Spleen (tissue), 11 donors: Measurements from ENCODE around the gene ERLEC1. TPM values are rescaled to one million over a fixed set of nuclear protein-coding genes. Genes with fewer than 3 reads are reported as not detected.
"Not testable (repeated sequence)": the region's sequence is repeated elsewhere in the genome, so short reads cannot be mapped to it uniquely, and the experiment has no call there.

Source experiments
- DNase-seq: peaks from one replicate; pipeline ENCODE4 v3.0.0-alpha.2; 2020
- H3K27ac ChIP-seq, 8 donors: fragments of 200-600 bp; sonication (generic) in 7 of 8; 1 replicate in 4 of 8; 2 replicates in 4 of 8; pipeline versions ENCODE4 v1.5.0 to v1.8.0; 2016 to 2021; ENCODE audit warnings: inconsistent platforms in 4 of 8, mild to moderate bottlenecking in 4 of 8, moderate library complexity in 1 of 8
- H3K27me3 ChIP-seq, 7 donors: fragments of 200-600 bp; sonication (generic) in 6 of 7; replicated peaks in 1 of 7; 1 replicate in 4 of 7; 2 replicates in 3 of 7; pipeline versions ENCODE4 v1.5.0 to v1.8.0; 2016 to 2021; ENCODE audit warnings: inconsistent platforms in 3 of 7, mild to moderate bottlenecking in 1 of 7
- H3K36me3 ChIP-seq, 6 donors: fragments of 200-600 bp; sonication (generic) in 5 of 6; 1 replicate in 4 of 6; 2 replicates in 2 of 6; pipeline versions ENCODE4 v1.5.0 to v1.8.0; 2016 to 2021; ENCODE audit warnings: inconsistent platforms in 2 of 6
- H3K4me1 ChIP-seq, 6 donors: fragments of 200-600 bp; sonication (generic) in 5 of 6; 1 replicate in 3 of 6; 2 replicates in 3 of 6; pipeline versions ENCODE4 v1.5.0 to v1.8.0; 2016 to 2021; ENCODE audit warnings: inconsistent platforms in 3 of 6
- H3K4me3 ChIP-seq, 8 donors: fragments of 200-600 bp; sonication (generic) in 7 of 8; 1 replicate in 4 of 8; 2 replicates in 4 of 8; pipeline versions ENCODE4 v1.5.0 to v1.8.0; 2016 to 2021; ENCODE audit warnings: inconsistent platforms in 4 of 8, mild to moderate bottlenecking in 4 of 8, moderate library complexity in 2 of 8
- H3K9me3 ChIP-seq, 8 donors: fragments of 200-600 bp; sonication (generic) in 7 of 8; 1 replicate in 4 of 8; 2 replicates in 4 of 8; pipeline versions ENCODE4 v1.5.0 to v1.8.0; 2016 to 2021; ENCODE audit warnings: inconsistent platforms in 4 of 8
- POLR2A ChIP-seq, 3 donors: fragments of 450-650 bp; IDR thresholded peaks; one replicate each; pipeline ENCODE4 v1.5.1; 2017; ENCODE audit warnings: antibody characterized with exemption in 3 of 3, mild to moderate bottlenecking in 1 of 3
- POLR2AphosphoS5 ChIP-seq, 3 donors: sonication (generic); formaldehyde crosslinking; IDR thresholded peaks; one replicate each; pipeline ENCODE4 v1.5.1; 2017; ENCODE audit warnings: antibody characterized with exemption in 3 of 3
- WGBS, 5 donors: extraction: QIAGEN DNeasy Blood & Tissue Kit in 3 of 5; methylation state at CpG; one replicate each; pipeline versions ENCODE4 v1.1.5 to v1.1.7; 2013 to 2018; 5-methylcytosine and 5-hydroxymethylcytosine counted together
- intact Hi-C: fragments of 100-400 bp; cut with DNase I; formaldehyde crosslinking; loops from one replicate; pipeline ENCODE4 v1.15.0; 2023; ENCODE audit warnings: low total_unique reads
- polyA plus RNA-seq, 3 donors: library from polyadenylated mRNA; stranded (reverse); fragments of 200-250 nt; gene quantifications; one replicate each; pipeline ENCODE4 v1.2.1, GENCODE V29; 2013
- total RNA-seq, 7 donors: library from RNA; depleted of rRNA in 3 of 7; stranded (reverse); fragments of >200 nt in 3 of 7; fragmentation: NEBNext Ultra II Directional in 4 of 7; extraction: Animal tissue kit (Norgen Biotek cat#: 25700) in 4 of 7; gene quantifications; one replicate each; pipeline versions ENCODE4 v1.1.0 to v1.2.1, GENCODE V29; 2016 to 2021
- TF ChIP-seq, protein P1 (sequence below), 11 experiments: fragments of 200-600 bp in 7 of 11; fragments of 450-650 bp in 4 of 11; sonication (generic) in 4 of 11; IDR thresholded peaks in 8 of 11; conservative IDR thresholded peaks in 3 of 11; 1 replicate in 7 of 11; 2 replicates in 4 of 11; pipeline versions ENCODE4 v1.4.0 to v1.8.0; 2016 to 2021; ENCODE audit warnings: antibody characterized with exemption in 11 of 11, inconsistent platforms in 4 of 11, mild to moderate bottlenecking in 1 of 11
- donor health status: healthy with polysubstance abuse.
- donor health status: DM: no; HTN: no; CAD: no; lungs with moderate emphysema.
- donor health status: DM: no; HTN: no; CAD: no.
- donor health status: Bipolar disorder and iron deficiency.
- donor health status: healthy.
- donor health status: DM: no; HTN: no; CAD: no.
- donor health status: DM: yes; HTN: yes; CAD: no.

The ERLEC1 gene
- total and polyA plus RNA-seq, 10 donors, result 12.7 to 56.4 (median 31.7) TPM

DNA sequence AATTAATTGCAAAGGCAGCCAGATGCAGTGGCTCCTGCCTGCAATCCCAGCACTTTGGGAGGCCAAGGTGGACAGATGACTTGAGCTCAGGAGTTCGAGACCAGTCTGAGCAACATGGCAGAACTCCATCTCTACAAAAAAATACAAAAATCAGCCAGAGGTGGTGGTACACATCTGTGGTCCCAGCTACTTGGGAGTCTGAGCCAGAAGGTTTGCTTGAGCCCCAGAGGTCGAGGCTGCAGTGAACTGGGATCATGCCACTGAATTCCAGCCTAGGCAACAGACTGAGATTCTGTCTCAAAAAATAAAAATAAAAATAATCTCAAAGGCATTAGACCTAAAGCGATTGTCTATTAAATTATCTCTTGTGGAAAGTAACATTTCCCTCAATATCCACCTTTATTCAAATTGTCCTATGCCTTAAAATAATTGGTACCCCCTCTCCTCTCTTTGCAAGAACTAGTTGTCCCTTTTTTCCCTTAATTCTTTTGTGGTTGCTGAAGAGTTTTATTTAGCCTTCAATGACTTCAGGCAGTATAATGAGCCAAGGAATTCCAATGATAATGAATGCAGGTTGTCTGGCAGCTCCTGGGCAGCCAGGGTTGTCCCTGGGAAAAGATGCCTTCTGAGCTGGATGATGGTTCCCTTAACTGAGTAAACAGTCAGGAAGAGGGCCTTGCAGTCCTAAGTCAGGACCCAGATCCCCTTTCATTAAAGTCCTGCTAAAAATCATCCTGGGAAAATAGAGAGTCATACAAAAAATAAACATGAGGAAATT lies 40.7 kb downstream of the ERLEC1 start:
- WGBS, 5 donors, result 88 to 100% (median 95%) methylated on average over 3 of the region's 3 CpGs
- H3K27me3 ChIP-seq, result no peaks in the 10 kb centered on the region
- intact Hi-C loops, result no loop called here

DNA sequence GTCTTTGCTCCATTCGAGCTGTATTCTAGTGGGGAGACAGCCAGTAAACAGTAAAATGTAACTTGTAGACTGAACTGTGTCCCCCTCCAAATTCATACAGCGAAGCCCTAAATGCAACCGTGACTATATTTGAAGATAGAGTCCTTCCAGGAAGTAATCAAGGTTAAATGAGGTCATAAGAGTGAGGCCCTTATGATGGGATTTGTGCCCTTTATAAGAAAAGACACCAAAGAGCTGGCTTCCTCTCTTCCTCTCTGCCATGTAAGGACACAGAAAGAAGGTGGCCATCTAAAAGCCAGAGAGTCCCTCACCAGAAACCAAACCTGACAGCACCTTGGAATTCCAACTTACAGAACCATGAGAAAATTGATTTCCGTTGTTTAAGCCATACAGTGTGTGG lies 41.5 kb downstream of the ERLEC1 start:
- intact Hi-C loops, result no loop called here

More for the DNA sequence above, 40.7 kb downstream of the ERLEC1 start:
- TF ChIP-seq POLR2AphosphoS5 (IDR thresholded peaks at IDR 0.05), result no peak
- no peak for TF ChIP-seq POLR2A (IDR thresholded peaks at IDR 0.05)
- TF ChIP-seq, protein P1, sequence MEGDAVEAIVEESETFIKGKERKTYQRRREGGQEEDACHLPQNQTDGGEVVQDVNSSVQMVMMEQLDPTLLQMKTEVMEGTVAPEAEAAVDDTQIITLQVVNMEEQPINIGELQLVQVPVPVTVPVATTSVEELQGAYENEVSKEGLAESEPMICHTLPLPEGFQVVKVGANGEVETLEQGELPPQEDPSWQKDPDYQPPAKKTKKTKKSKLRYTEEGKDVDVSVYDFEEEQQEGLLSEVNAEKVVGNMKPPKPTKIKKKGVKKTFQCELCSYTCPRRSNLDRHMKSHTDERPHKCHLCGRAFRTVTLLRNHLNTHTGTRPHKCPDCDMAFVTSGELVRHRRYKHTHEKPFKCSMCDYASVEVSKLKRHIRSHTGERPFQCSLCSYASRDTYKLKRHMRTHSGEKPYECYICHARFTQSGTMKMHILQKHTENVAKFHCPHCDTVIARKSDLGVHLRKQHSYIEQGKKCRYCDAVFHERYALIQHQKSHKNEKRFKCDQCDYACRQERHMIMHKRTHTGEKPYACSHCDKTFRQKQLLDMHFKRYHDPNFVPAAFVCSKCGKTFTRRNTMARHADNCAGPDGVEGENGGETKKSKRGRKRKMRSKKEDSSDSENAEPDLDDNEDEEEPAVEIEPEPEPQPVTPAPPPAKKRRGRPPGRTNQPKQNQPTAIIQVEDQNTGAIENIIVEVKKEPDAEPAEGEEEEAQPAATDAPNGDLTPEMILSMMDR (IDR thresholded peaks at IDR 0.05 in 8 of 11, conservative IDR thresholded peaks at IDR 0.05 in 3 of 11), result no peak
- Histone ChIP-seq H3K36me3 (peaks cover 0 to 16% (median 1%) of the 10 kb centered on the region in 6 donors), H3K4me1 (peaks cover 0 to 4% (median 0%) of the 10 kb centered on the region in 6 donors), H3K9me3 (peaks cover 0 to 6% (median 2%) of the 10 kb centered on the region in 8 donors), H3K27ac (no peak overlapping the region), H3K4me3 (no peak overlapping the region)
- no peak for DNase-seq

DNA sequence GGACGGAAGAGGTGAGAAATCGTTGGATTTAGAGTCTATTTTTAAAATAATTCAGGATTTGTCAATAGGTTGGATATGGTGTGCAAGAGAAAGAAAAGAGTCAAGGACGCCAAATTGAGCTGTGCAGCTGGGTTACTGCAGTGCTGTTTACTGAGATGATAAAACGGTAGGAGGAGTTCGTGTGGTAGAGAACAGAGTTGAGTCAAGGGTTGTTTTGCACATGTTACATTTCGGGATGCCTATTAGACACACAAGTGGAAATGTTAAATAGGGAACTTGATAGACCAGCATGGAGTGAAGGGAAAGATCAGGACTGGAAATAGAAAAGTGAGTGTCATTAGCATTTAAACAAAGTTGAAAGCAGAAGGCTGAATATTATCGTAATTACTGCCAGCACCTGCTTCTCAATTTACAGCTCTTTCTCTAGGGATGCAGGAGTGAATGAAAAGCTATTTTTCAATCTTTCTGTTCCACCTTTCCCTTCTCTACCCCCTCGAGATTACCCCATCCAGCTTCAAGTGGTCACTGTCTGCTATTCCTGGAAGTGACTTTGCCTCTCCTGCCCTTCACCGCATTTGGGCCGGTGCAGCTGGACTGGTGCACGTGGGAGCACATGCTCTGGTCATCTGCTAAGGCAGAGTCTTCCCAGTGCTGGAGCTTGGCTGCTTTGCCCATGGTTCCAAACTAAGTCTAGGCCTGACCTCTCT lies 42.6 kb downstream of the ERLEC1 start:
- intact Hi-C loops, result no loop called here
- Histone ChIP-seq H3K4me1 (peaks cover 0 to 4% (median 0%) of the 10 kb centered on the region in 6 donors), H3K4me3 (no peak overlapping the region), H3K27me3 (no peaks in the 10 kb centered on the region), H3K36me3 (peaks cover 0 to 23% (median 4%) of the 10 kb centered on the region in 6 donors), H3K9me3 (peaks cover 0 to 6% (median 2%) of the 10 kb centered on the region in 8 donors), H3K27ac (no peak overlapping the region)
- TF ChIP-seq POLR2AphosphoS5 (IDR thresholded peaks at IDR 0.05), result no peak
- TF ChIP-seq, protein P1 (IDR thresholded peaks at IDR 0.05 in 8 of 11, conservative IDR thresholded peaks at IDR 0.05 in 3 of 11), result no peak
- no peak for TF ChIP-seq POLR2A (IDR thresholded peaks at IDR 0.05)
- WGBS, 5 donors, result 83 to 93% (median 90%) methylated on average over 11 of the region's 11 CpGs
- no peak for DNase-seq

More for the DNA sequence above, 41.5 kb downstream of the ERLEC1 start:
- no peak for DNase-seq
- H3K27ac ChIP-seq, result no peak overlapping the region
- 85 to 91% (median 88%) methylated on average over 4 of the region's 4 CpGs for WGBS, 5 donors
- H3K4me1 ChIP-seq, result peaks cover 0 to 4% (median 0%) of the 10 kb centered on the region in 6 donors
- H3K9me3 ChIP-seq, result peaks cover 0 to 6% (median 2%) of the 10 kb centered on the region in 8 donors
- H3K36me3 ChIP-seq, result peaks cover 0 to 23% (median 4%) of the 10 kb centered on the region in 6 donors
- no peak overlapping the region for H3K4me3 ChIP-seq
- TF ChIP-seq, protein P1 (IDR thresholded peaks at IDR 0.05 in 8 of 11, conservative IDR thresholded peaks at IDR 0.05 in 3 of 11), result no peak
- TF ChIP-seq POLR2A (IDR thresholded peaks at IDR 0.05), result no peak
- TF ChIP-seq POLR2AphosphoS5 (IDR thresholded peaks at IDR 0.05), result no peak
- H3K27me3 ChIP-seq, result no peaks in the 10 kb centered on the region

DNA sequence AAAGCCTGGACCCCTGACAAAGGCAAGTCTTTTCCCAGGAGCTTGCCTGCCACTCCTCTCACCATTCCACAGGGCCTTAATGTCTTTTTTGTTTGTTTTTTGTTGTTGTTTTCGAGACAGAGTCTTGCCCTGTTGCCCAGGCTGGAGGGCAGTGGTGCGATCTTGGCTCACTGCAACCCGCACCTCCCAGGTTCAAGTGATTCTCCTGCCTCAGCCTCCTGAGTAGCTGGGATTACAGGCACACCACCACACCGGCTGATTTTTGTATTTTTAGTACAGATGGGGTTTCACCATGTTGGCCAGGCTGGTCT lies 43.1 kb downstream of the ERLEC1 start:
- not testable (repeated sequence) for H3K4me1 ChIP-seq
- WGBS, 5 donors, result 75 to 95% (median 91%) methylated on average over 4 of the region's 4 CpGs

More for the DNA sequence above, 43.1 kb downstream of the ERLEC1 start:
- H3K27me3 ChIP-seq, intact Hi-C loops, DNase-seq, H3K27ac ChIP-seq, H3K4me3 ChIP-seq: not testable (repeated sequence)
- peaks cover 0 to 10% (median 2%) of the 10 kb centered on the region in 8 donors for H3K9me3 ChIP-seq
- peaks cover 0 to 23% (median 4%) of the 10 kb centered on the region in 6 donors for H3K36me3 ChIP-seq
